Occipital lobe (tissue), 2 donors: ENCODE data around the gene PAM. TPM values are rescaled to one million over a fixed set of nuclear protein-coding genes. Genes with fewer than 3 reads are reported as not detected.

ENCODE experiments used
- DNase-seq: peaks from one replicate; lab custom pipeline; 2025; lab: John Stamatoyannopoulos, UW
- total RNA-seq: library from RNA; depleted of rRNA; stranded (reverse); fragments of >200 nt; gene quantifications from one replicate; pipeline ENCODE4 v1.2.3, GENCODE V29; 2014

Gene PAM
- total RNA-seq, 1 donor from 2014 or later: 85.2 TPM

DNA sequence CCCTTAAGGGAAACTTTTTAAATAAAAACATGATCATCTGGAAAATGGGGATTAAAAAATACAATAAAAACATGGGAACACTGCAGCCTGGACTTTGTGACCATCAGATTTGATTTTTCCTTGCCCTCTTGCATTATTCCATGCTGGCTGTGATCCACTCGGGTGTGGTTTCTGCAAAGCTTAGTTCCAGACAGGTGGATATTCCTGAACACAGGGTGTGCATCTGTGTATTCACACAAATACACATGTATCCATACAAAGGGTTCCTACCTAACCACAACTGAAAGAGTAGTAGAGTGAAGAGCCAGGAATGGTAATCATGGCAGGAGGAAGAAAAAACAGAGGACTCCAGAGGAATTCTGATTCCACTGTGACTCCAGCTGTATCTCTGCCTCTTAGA lies 178.2 kb downstream of the PAM start:
- no peak for DNase-seq

DNA sequence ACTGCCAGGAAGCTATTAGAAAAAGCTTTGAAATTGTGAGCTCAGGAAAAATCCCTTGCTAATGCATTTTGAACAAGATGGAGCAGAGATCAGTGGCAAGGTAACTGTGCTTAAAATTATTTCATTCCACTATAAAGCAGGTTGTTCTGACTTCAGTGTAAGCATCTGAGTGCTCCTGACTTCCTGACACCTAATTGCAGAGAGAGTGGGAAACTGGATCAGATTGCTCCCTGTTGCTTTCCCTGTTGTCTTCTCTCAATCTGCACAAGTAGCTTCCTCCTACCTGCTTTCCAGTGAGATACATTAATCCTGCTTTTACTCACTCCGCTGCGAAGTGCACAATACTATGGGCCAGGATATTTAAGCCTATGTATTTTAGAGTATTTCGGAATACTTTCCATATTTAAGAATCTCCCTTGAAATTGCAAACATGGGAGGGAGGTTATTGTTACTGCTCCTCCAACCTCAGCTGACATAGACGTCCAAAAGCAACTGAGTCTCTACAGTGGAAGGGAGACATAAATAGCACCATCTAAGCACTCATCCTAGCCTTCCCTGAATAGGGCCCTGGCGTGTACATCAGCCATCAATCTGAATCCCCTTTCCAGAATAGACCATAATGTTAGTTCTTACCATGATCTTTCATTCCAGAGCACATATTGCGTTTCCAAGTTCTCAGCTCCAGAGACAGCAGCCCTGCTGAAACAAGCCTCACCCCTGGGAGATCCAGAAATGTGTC lies 178.8 kb downstream of the PAM start:
- DNase-seq: no peak

DNA sequence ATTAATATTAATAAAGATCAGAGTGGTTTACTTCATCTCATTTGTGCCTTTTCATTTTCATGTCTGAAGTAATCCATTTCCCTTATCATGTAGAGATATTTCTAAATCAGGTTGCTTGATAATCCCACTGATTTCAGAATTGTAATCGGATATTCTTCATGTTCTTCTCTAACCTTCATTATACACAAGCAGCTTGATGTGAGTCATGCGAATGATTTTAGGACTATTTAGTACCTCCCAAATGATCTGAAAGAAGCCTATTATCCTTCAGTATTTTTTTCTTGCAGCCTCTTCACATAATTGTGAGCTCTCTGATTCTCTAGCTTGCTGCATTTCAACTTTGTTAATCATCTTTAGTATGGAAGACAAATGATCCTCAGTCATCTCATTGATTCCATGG lies 182.8 kb downstream of the PAM start:
- no peak for DNase-seq

DNA sequence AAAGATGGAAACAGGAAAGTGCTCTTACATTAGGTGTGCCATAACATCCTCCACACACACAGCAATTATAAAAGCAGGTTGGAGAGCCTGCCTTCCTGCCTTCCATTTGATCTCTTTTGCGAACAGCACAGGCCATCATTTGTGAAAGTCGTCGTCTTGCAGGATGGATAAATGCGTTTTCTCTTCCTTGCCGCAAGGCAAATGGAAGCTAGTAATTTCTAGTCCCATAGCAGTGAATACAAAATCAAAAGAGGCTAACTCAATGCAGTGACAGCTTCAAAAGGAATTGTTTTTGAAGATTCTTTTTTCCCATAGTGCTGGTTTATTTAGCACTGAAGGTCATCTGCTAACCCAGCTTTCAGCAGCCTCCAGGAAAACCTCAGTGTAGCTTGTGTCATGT lies 186.0 kb downstream of the PAM start:
- DNase-seq: no peak

DNA sequence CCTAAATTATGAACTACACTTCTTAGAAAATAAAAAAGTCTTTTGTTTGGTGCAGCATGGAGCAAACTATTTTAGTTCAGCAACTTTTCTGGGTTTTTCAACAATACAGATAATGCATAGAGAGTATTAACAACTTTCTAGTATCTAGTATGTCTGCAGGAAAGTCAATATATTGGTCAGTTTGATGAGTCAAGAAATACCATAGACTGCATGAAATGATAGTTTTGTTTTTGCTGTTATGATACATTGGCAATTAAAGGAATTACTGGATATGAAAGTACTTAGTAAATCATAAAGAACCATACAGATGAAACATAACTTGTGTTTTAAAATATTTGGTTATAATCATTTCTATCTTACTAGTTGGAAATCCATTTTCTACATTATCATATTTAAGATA lies 191.3 kb downstream of the PAM start:
- no peak for DNase-seq

DNA sequence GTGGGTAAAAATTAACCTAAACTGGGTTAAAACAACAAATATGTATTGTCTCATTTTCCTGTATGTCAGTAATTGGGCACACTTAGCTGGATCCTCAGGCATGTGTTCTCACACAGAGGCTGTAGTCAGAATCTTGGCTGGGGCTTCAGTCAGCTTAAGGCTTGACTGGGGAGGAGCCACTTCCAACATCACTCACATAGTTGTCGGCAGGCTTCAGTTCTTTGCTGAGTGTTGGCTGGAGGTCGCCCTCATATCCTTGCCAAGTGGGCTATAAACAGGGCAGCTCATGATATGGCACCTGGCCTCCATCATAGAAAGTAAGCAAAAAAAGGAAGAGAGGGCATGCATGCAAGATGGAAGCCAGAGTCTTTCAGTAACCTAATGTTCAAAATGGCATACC lies 191.9 kb downstream of the PAM start:
- no peak for DNase-seq

DNA sequence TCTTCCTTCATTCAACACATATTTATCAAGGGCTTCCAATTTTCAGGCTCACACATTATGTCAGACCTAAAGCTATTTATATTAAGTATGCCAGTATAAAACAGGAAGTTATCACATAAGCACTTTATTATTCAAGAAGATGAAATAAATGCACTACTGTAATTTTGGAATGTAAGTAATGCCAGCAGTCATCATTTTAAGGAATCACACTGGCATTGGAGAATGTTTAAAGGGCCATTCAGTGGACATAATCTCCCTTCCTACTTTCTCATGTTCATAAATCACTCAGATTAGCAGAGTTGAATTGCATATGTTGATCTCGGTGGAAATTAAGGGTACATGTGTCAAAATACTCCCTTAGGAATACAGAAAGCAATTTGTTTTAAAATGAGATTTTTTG lies 200.4 kb downstream of the PAM start:
- DNase-seq: no peak

DNA sequence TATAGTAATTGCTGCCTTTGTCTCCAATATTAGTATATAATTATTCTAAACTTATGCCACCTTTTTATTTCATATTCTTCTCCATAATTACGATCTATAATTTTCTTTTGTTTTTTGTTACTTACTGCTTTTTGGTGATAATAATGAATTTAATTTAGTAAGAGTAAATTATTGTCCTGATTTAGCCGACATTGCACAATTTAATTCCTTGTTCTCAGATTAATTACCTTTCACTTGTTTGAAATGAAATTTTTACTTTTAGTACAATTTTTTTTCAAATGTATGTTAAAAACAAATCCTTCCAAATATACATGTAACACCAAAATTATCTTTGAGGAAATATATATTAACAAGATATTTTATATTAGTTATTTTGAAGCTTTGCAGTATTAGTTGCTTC lies 201.5 kb downstream of the PAM start:
- DNase-seq: no peak

DNA sequence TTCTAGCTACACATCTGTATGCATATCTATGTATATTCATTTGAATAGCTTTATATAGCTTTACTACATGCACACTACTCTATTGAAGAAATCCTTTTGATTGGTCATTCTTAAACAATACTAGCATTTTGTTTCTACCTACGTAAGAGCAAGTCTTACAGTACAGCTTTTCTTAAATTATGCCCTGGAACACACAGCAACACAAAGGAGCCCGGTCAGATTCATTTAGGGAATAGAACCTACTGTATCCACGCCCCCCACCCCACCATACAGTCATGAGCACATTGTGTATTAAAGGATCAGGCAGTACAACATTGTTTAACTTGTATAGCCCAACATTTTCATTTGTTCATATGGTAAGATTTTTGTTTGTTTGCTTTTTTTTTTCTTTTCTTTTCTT lies 202.0 kb downstream of the PAM start:
- DNase-seq: no peak

DNA sequence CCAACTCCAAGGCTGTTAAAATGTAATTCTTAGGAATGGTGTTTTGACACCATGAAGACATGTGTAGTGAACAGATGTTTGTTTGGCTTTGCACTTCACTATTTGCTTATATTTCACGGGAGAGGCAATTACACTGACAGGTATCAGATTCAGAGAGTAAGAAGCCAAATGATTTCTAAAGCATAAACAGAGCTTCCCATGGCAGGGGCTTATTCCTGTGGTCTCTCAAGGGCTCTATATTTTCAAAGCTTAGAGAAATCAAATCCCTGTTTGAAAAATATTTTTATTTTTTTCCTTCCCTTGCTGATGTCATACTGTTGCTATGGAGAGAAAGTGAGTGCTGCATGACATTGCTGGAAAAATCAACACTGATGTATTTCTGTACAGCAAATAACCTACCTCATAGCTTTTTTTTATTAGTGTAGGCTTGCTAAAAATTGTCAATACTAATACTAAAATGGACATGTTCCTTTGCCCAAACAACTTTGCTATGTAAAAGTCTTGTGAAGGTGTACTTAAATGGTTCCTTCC lies 203.4 kb downstream of the PAM start:
- DNase-seq: no peak

DNA sequence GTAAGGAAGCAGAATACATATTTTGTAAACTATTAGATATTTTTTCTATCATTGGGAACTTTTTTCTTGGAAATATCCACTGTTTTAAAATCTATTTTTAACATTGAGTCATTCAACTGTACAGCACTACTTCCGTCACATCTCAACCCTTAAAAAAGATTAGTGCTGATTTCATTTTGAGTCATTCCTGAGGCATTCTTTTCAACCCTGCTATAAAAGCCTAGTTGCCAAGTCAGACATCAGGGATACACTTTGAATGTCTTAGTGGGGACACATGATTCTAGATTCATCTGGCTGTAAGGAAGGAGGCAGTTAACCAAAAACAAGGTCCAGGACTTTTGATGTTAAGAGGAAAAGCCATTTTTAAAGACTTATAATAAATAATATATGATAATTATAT lies 203.9 kb downstream of the PAM start:
- no peak for DNase-seq

DNA sequence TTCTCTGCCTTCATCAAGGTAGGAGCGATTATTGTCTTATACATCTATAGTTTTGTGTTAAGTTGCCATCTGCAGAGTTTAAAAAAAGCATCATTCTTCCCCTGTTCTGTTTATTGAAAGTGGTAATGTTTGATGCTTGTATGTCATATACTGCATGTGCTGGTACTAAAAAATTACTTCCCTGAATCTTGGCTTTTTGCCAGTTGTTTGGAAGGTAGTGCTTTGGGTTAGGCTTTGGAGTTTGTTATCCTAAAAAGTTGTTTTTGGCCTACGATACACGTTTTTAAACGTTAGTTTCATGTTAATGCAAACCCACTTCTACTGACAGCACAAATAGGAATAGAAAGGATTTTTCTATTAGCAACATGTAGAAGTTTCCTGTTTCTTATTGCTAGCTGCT lies 206.6 kb downstream of the PAM start:
- no peak for DNase-seq

DNA sequence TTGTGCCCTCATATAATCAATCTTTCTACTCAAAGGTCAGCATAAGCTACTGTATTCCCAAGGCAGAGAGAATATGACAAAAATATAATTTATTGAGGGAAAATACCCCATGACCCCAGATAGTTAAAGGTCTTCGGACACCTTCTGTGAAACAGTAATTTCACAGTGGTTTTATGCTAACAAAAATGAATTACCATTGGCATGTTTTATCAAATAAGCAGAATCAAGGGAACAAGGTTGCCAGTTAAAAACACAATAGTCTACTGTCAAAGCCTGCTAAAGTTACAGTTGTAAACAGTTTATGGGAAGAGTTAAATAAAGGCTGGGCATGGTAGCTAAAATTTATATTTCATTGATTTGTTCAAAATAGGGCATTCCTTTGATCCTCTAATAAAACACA lies 210.5 kb downstream of the PAM start:
- DNase-seq: no peak

DNA sequence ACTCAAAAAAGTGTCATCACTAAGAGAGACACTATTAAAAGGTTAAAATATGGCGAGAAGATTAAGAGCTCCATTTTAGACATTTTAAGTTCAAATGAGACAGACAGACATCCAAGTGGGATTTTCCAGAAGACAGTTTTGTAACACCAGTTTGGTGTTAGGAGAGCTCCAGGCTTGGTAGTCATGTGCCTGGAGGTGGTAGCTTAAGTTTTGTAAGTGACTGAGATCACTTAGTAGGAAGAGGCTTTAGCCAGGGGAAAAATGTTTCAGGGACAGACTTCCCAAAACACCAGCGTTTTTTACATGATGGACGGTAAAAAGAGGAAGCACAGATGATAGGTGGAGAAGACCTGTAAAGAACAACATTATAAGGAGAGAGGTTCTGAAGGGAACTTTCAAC lies 214.5 kb downstream of the PAM start:
- DNase-seq: no peak

DNA sequence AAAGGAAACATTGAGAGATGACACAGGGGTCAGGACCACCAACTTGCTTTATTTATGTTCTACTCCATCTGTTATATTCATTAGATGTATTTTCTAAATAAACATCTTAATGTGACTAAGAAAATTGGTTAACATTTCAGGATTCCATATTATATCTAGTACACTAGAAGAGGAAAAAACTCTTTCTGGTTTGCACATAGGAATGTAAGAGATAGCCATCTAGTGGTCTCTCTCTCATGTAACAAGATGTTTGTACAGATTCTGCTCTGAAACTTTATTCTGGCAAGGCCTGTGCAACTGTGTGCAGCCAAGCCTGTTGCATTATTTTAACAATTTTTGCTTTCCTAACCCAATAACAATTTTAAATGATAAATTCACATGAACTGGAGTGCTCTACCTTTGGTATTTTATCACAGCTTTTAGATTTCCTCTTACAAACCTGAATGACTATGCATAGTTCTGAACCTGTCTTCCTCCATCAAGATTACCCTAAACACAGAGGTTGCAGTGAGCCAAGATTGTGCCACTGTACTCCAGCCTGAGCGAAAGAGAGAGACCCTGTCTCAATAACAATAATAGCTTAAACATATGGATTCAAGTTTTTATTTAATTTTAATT lies 216.7 kb downstream of the PAM start:
- DNase-seq: no peak

DNA sequence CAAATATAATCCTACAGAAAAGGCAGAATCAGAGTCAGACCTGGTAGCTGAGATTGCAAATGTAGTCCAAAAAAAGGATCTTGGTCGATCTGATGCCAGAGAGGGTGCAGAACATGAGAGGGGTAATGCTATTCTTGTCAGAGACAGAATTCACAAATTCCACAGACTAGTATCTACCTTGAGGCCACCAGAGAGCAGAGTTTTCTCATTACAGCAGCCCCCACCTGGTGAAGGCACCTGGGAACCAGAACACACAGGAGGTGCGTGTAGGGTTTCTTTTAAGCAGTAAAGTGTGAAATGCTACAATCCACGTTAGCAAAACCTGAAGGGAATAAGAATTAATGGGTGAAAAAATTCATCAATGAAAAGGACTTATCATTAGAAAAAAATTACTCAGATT lies 219.1 kb downstream of the PAM start:
- DNase-seq: no peak

DNA sequence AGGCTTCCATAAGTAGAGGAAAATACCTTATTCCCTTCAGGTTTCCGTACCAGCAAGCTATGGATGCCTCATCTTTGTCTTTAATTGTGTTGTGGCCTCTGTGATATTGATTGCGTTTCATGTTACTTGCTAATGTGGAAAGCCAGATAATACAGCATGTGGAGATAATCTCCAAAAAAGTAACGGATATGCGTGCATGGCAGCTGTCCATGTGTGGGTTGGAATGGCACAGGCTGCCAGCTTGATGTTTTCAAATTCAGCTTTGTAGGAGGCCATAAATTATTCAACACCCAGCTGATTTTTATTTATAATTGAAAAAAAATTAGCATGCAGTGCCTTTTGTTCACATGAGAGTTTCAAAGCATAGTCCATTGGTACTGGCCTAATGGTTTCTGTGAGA lies 219.9 kb downstream of the PAM start:
- peak; percentile 39 for DNase-seq

DNA sequence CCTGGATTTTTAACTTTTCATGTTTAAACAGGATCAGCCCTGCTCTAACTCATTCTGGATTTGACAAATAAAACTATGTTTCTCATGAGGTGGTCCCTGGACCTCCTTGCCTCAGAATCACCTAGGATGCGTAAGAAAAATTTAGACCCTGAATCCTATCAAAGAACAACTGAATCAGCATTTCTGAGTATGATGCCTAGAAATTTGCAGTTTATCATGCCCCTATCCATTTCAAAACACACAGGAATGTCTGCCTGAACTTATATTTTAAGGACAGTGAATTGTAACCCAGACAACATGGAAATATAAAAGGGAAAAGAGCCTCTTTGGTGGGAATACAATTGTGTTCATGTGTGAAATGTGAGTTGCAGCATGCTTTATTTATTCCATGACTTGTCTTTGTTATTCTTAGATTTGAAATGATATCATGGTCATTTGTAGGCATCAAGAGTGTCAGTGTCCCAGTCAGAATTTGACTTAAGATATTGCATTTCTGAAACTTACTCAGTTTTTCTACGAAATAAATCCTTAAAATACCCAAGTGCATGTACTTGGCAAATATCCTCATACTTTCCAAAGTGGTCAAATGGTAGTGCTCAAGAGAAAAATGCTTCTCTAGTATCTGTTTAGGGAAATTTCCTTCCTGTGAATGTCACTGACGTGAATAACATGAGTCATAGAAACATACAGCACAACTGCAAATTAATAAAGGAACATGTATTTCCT lies 220.5 kb downstream of the PAM start:
- DNase-seq: no peak

DNA sequence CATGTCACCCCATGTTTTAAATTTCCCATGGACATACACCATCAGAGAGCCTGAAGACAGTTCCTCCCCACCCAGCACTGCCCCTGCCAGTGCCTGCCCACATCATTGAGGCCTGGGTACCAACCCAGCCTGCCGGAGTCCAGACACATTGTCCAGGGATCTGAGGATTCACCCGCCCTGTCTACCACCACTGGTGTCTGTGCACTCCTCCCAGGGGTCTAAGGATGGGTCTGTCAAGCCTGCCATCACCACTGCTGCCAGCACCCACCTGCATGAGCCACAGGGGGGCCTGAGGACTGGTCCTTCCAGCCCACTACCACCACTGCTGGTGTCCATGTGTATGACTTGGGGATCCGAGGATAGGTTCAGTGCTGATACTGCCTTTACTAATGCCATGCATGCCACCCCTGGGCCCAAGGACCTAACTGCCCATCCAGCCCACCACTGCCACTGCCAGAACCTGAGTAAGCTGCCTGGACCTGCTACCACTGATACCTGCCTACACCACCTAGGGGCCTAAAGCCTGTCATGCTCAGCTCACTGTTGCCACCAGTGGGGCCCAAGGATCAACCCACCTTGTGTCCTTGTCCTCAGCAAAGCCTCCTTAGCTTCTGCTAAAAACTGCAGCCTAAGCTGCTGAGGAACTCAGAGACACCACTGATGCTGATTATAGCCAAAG lies 227.0 kb downstream of the PAM start:
- no peak for DNase-seq

DNA sequence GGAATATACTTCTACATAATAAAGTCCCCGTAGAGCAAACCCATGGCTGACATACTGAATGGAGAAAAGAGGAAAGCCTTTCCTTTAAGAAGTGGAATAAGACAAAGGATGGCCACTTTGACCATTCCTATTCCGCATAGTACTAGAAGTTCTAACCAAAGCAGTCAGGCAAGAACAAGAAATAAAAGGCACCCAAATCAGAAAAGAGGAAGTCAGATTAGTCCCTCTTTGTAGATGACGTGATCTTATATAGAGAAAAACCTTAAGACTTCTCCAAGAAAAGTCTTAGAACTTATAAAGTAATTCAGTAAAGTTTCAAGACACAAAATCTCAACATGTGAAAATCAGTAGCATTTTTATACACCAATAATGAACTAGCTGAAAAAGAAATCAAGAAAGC lies 231.0 kb downstream of the PAM start:
- DNase-seq: no peak

DNA sequence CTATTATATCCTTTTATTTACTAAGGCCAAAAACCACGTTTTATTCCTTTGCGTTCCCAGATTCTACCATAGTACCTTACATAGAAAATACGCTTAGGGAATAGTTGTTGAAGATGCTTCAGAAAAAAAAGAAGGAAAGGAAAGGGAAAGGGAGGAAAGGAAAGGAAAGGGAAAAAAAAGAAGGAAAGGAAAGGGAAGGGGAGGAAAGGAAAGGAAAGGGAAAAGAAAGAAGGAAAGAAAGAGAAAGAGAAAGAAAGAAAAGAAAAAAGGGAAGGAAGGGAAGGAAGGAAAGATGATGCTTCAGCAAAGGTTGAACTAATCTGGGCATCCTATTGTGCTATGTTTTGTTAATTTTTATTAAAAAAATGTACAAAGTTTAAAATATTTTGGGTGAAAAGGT lies 233.4 kb downstream of the PAM start:
- DNase-seq: no peak

DNA sequence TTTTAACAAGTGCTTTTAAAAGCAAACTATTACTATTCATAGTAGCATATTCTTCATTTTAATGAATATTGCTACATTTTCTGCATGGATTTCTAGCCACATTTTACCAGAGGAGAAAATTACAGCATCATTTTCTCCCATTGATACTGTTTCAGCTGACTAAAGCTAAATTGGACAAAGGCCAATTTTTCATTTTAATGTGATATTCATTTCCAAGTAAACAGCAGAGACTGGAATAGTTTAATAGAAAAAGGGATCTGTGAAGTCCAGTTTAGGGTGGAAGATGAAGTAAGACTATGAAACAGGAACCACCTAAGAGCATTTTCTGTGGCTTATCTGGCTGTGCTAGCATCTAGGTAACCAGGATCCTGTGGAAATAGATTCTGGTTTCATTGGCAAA lies 236.7 kb downstream of the PAM start:
- DNase-seq: no peak
